ENCODE data around the gene LEMD3.

Gene LEMD3

DNA sequence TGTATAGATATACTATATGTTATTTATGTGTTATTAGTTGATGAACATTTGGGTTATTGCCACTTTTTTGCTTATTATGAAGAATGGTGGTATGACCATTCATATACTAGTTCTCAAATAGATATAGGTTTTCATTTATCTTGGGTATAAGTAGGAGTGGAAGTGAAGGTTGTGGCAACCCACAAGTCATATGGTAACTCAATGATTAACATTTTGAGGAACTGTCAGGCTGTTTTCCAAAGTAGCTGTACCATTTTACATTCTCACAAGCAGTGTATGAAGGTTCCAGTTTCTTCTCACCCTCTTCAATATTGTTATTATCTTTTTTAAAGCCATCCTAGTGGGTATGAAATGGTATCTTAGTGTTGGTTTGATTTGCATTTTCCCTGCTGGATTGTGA lies 90.1 kb downstream of the LEMD3 start:
- no peak overlapping the region for H3K4me3 ChIP-seq (ENCODE audit: low read depth, low read length)
- ChIA-PET POLR2A (no interaction called here), CTCF (no interaction called here)
- TF ChIP-seq, protein P1, sequence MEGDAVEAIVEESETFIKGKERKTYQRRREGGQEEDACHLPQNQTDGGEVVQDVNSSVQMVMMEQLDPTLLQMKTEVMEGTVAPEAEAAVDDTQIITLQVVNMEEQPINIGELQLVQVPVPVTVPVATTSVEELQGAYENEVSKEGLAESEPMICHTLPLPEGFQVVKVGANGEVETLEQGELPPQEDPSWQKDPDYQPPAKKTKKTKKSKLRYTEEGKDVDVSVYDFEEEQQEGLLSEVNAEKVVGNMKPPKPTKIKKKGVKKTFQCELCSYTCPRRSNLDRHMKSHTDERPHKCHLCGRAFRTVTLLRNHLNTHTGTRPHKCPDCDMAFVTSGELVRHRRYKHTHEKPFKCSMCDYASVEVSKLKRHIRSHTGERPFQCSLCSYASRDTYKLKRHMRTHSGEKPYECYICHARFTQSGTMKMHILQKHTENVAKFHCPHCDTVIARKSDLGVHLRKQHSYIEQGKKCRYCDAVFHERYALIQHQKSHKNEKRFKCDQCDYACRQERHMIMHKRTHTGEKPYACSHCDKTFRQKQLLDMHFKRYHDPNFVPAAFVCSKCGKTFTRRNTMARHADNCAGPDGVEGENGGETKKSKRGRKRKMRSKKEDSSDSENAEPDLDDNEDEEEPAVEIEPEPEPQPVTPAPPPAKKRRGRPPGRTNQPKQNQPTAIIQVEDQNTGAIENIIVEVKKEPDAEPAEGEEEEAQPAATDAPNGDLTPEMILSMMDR (IDR thresholded peaks at IDR 0.05; ENCODE audit: insufficient read depth, low read length, missing control alignments), result no peak
- no peak for DNase-seq (ENCODE audit: low read depth, low spot score)

GRCh38 chr12:65263777-65264176 lies 94.4 kb downstream of the LEMD3 start:
- POLR2A ChIA-PET, result no interaction called here
- no peak for DNase-seq (ENCODE audit: low read depth, low spot score)
- CTCF ChIA-PET, result no interaction called here

DNA sequence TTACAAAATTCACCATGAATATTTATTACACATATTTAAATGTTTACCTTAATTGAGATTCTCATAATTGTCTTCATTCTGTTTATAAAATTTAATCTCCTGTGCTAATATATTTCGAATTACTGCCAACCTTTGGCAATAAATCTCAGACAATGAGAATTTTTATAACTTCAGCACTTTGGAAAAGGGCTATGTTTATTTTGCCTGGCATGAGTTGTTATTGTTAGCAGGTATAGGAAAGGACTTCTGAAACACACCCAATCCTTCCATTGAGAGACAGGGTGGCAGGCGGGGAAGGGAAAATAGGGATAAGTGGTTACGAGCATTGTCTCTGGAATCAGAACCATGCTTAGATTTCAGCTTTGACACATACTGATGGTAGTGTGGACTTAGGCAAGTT lies 97.0 kb downstream of the LEMD3 start:
- ChIA-PET POLR2A (no interaction called here), CTCF (interaction anchor here (1.3 kb wide), 1 partner anchor 470 kb away, joined by 3 read pairs; no protein-coding TSS in a partner anchor)
- TF ChIP-seq, protein P1 (IDR thresholded peaks at IDR 0.05; ENCODE audit: insufficient read depth, low read length, missing control alignments), result no peak
- DNase-seq (ENCODE audit: low read depth, low spot score), result no peak
- H3K4me3 ChIP-seq (ENCODE audit: low read depth, low read length), result no peak overlapping the region

More at GRCh38 chr12:65263777-65264176, 94.4 kb downstream of the LEMD3 start:
- H3K4me3 ChIP-seq (ENCODE audit: low read depth, low read length), result no peak overlapping the region
- TF ChIP-seq, protein P1 (IDR thresholded peaks at IDR 0.05; ENCODE audit: insufficient read depth, low read length, missing control alignments), result no peak

DNA sequence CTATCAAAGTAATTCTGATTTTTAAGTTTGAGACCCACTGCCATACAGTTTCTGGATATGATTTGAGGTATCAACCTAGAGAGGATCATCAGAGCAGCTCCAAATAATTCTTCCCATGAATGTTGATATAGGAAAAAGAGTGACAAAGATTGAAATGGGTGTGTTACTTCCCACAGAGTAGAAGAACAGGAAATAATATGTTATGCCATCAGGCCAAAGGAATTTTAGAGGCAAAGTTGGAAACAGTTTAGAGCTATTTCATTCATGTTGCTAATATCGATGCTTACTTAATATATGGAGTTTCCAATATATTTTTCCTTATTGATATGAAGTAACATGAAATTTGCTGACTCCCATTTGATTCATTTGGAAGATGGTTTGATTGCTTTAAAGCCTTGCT lies 100.2 kb downstream of the LEMD3 start:
- no peak overlapping the region for H3K4me3 ChIP-seq (ENCODE audit: low read depth, low read length)
- TF ChIP-seq, protein P1 (IDR thresholded peaks at IDR 0.05; ENCODE audit: insufficient read depth, low read length, missing control alignments), result no peak
- DNase-seq (ENCODE audit: low read depth, low spot score), result no peak
- ChIA-PET POLR2A (no interaction called here), CTCF (no interaction called here)

GRCh38 chr12:65274602-65275272 lies 105.4 kb downstream of the LEMD3 start:
- ChIA-PET POLR2A (no interaction called here), CTCF (no interaction called here)
- no peak overlapping the region for H3K4me3 ChIP-seq (ENCODE audit: low read depth, low read length)
- TF ChIP-seq, protein P1 (IDR thresholded peaks at IDR 0.05; ENCODE audit: insufficient read depth, low read length, missing control alignments), result no peak
- no peak for DNase-seq (ENCODE audit: low read depth, low spot score)

- CTCF ChIA-PET, result interaction anchor here (1.4 kb wide), 1 partner anchor 41 kb away, joined by 3 read pairs; no protein-coding TSS in a partner anchor
- no peak for DNase-seq (ENCODE audit: low read depth, low spot score)
- H3K4me3 ChIP-seq (ENCODE audit: low read depth, low read length), result no peak overlapping the region
- POLR2A ChIA-PET, result no interaction called here
- TF ChIP-seq, protein P1 (IDR thresholded peaks at IDR 0.05; ENCODE audit: insufficient read depth, low read length, missing control alignments), result no peak
Measured at GRCh38 chr12:65275627-65276026, 106.2 kb downstream of the LEMD3 start.
